A673 (cell line): Measurements from ENCODE around the gene CD226. TPM values are rescaled to one million over a fixed set of nuclear protein-coding genes. Genes with fewer than 3 reads are reported as not detected.

Experiments
- BruUV-seq: library from RNA; stranded (reverse); fragments of 400-500 nt; replicated peaks from 2 replicates; lab custom pipeline; 2021; lab: Mats Ljungman, UMichigan
- CTCF ChIA-PET: fragments of 300-600 bp; sonication (Branson Sonifier 250); formaldehyde crosslinking; loops from one replicate; lab custom pipeline; 2022; ENCODE audit warnings: antibody characterized with exemption; lab: Charles Lee
- POLR2A ChIA-PET: fragments of 300-600 bp; sonication (Branson Sonifier 250); formaldehyde crosslinking; loops from one replicate; lab custom pipeline; 2022; ENCODE audit warnings: antibody characterized with exemption; ENCODE audit not compliant: low non-redundant PET; lab: Charles Lee
- DNase-seq: peaks from one replicate; pipeline ENCODE4 v3.0.0-alpha.2; 2015; ENCODE audit warnings: low spot score
- H3K27ac ChIP-seq: fragments of 200-600 bp; sonication (generic); 2 replicates; pipeline ENCODE4 v1.5.1; 2016; ENCODE audit warnings: mixed run types, low read depth, mild to moderate bottlenecking, mixed read lengths, antibody characterized with exemption, low read length; ENCODE audit not compliant: poor library complexity, severe bottlenecking
- H3K27me3 ChIP-seq: fragments of 200-600 bp; sonication (generic); replicated peaks from 2 replicates; pipeline ENCODE4 v1.6.1; 2017; ENCODE audit warnings: mixed run types, low read depth, mild to moderate bottlenecking, mixed read lengths, antibody characterized with exemption, low read length; ENCODE audit not compliant: insufficient read depth, poor library complexity
- H3K36me3 ChIP-seq: fragments of 200-600 bp; sonication (generic); 2 replicates; pipeline ENCODE4 v1.6.1; 2016; ENCODE audit warnings: mixed run types, mild to moderate bottlenecking, mixed read lengths, antibody characterized with exemption, low read length; ENCODE audit not compliant: insufficient read depth, poor library complexity, severe bottlenecking
- H3K4me1 ChIP-seq: fragments of 200-600 bp; sonication (generic); 2 replicates; pipeline ENCODE4 v1.6.1; 2017; ENCODE audit warnings: mixed run types, mild to moderate bottlenecking, mixed read lengths, antibody characterized with exemption, low read length; ENCODE audit not compliant: insufficient read depth, poor library complexity, severe bottlenecking
- H3K4me3 ChIP-seq: fragments of 200-600 bp; sonication (generic); 2 replicates; pipeline ENCODE4 v1.5.1; 2016; ENCODE audit warnings: low read depth, mixed run types, mild to moderate bottlenecking, mixed read lengths, low read length; ENCODE audit not compliant: poor library complexity, severe bottlenecking
- H3K9me3 ChIP-seq: fragments of 200-600 bp; sonication (generic); 2 replicates; pipeline ENCODE4 v1.6.1; 2016; ENCODE audit warnings: mixed run types, low read depth, mild to moderate bottlenecking, mixed read lengths, antibody characterized with exemption, low read length; ENCODE audit not compliant: poor library complexity, severe bottlenecking
- CTCF ChIP-seq: fragments of 300-800, 200-600 bp; sonication (generic); conservative IDR thresholded peaks from 2 replicates; pipeline ENCODE4 v1.5.1; 2017; ENCODE audit warnings: low read depth, mild to moderate bottlenecking, antibody characterized with exemption, low read length, moderate library complexity, mixed read lengths
- EZH2 ChIP-seq: fragments of 200-600 bp; sonication (generic); IDR thresholded peaks from 2 replicates; pipeline ENCODE4 v1.6.1; 2017; ENCODE audit warnings: borderline replicate concordance, low read depth, mild to moderate bottlenecking, mixed read lengths, antibody characterized with exemption, low read length; ENCODE audit not compliant: poor library complexity, severe bottlenecking
- intact Hi-C: fragments of 100-400 bp; cut with micrococcal nuclease; formaldehyde crosslinking; loops from one replicate; pipeline ENCODE4 v1.10.0; 2022; ENCODE audit not compliant: unreplicated experiment
- total RNA-seq: library from RNA; stranded (reverse); gene quantifications from 2 replicates; pipeline ENCODE4 v1.2.3, GENCODE V29; 2021

The CD226 gene
- total RNA-seq, 1 experiment from 2014 or later = 0.71 TPM

DNA sequence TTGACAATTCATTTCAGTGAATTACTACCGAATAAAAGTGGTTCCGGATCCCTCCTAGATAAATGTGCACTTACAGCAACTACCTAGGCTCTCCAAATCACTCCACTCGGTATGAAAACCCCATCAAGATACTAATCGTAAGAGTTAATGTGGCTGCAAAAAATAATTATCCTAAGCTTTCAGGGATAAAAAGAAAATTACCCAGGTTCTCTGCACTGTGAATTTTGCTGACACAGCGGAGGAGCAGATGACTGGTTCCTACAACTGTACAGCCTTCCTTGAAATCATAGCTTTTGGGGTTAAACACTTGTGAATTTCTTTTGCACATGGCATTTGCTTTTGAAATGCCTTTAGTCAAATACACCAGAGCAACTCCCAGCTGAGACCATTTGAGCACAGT is 104.7 kb downstream of the CD226 start:
- H3K4me3 ChIP-seq = no peak overlapping the region
- no peaks in the 10 kb centered on the region for H3K27me3 ChIP-seq
- peaks cover 15% of the 10 kb centered on the region for H3K4me1 ChIP-seq
- no TSS peak for BruUV-seq
- intact Hi-C loops = no loop called here
- no peak for TF ChIP-seq EZH2
- no peaks in the 10 kb centered on the region for H3K9me3 ChIP-seq
- no peaks in the 10 kb centered on the region for H3K36me3 ChIP-seq
- DNase-seq = no peak
- CTCF ChIA-PET = no interaction called here
- no peak overlapping the region for H3K27ac ChIP-seq
- POLR2A ChIA-PET = interaction anchor here (0.5 kb wide), 1 partner anchor 113 kb away, joined by 3 read pairs; no protein-coding TSS in a partner anchor

- no peak for TF ChIP-seq EZH2
- TF ChIP-seq CTCF = no peak
- intact Hi-C loops = no loop called here
- no peak for DNase-seq
- ChIA-PET CTCF (interaction anchor here (0.6 kb wide), 1 partner anchor 18 kb away, joined by 3 read pairs; no protein-coding TSS in a partner anchor), POLR2A (no interaction called here)
- Histone ChIP-seq H3K4me1 (peaks cover 9% of the 10 kb centered on the region), H3K4me3 (no peak overlapping the region), H3K27ac (no peak overlapping the region), H3K36me3 (no peaks in the 10 kb centered on the region), H3K9me3 (no peaks in the 10 kb centered on the region), H3K27me3 (no peaks in the 10 kb centered on the region)
- BruUV-seq = no TSS peak
Observed at GRCh38 chr18:69841117-69841516, 106.6 kb downstream of the CD226 start.

- Histone ChIP-seq H3K4me3 (no peak overlapping the region), H3K9me3 (no peaks in the 10 kb centered on the region), H3K4me1 (peaks cover 2% of the 10 kb centered on the region), H3K27ac (no peak overlapping the region), H3K36me3 (no peaks in the 10 kb centered on the region), H3K27me3 (no peaks in the 10 kb centered on the region)
- intact Hi-C loops = no loop called here
- ChIA-PET POLR2A (interaction anchor here (0.5 kb wide), 1 partner anchor 96 kb away, joined by 4 read pairs; no protein-coding TSS in a partner anchor), CTCF (no interaction called here)
- DNase-seq = peak; percentile 9
- no peak for TF ChIP-seq EZH2
- no peak for TF ChIP-seq CTCF
- no TSS peak for BruUV-seq
Observed at GRCh38 chr18:69840445-69840844, 107.2 kb downstream of the CD226 start.

DNA sequence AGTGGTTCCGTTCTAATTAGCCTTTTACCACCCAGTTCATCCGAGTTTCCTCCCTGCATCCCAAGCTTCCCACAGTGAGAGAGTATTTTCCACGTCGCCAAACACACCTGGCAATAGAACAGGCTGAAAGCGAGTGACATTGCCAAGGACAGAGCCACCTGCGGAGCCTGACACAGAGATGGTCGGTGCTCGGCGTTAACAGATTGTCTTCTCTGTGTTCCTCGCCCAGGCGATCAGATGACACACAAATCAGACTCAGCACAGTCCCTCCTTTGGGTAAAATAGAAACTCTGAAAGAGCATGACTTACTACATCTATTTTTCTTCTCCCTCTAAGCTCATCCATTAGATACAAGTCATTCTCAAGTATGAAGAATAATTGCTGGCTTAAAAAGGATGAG is 107.7 kb downstream of the CD226 start:
- no peak for DNase-seq
- no peak overlapping the region for H3K4me3 ChIP-seq
- ChIA-PET POLR2A (interaction anchor here (0.5 kb wide), 1 partner anchor 96 kb away, joined by 4 read pairs; no protein-coding TSS in a partner anchor), CTCF (no interaction called here)
- H3K4me1 ChIP-seq = no peaks in the 10 kb centered on the region
- intact Hi-C loops = no loop called here
- no peaks in the 10 kb centered on the region for H3K36me3 ChIP-seq
- TF ChIP-seq CTCF (no peak), EZH2 (no peak)
- no peak overlapping the region for H3K27ac ChIP-seq
- H3K9me3 ChIP-seq = no peaks in the 10 kb centered on the region
- BruUV-seq = no TSS peak
- no peaks in the 10 kb centered on the region for H3K27me3 ChIP-seq
